Cardiac septum (tissue), 1 donor: ENCODE data around the gene PROK1. TPM values are rescaled to one million over a fixed set of nuclear protein-coding genes. Genes with fewer than 3 reads are reported as not detected.

ENCODE experiments used
- DNase-seq: peaks from one replicate; pipeline ENCODE4 v3.0.0-alpha.2; 2020; ENCODE audit warnings: low spot score
- intact Hi-C: fragments of 100-400 bp; cut with DNase I; formaldehyde crosslinking; loops from one replicate; pipeline ENCODE4 v1.14.0; 2022
- total RNA-seq: library from RNA; stranded (reverse); fragmentation: NEBNext Ultra II Directional; extraction: Animal tissue kit (Norgen Biotek cat#: 25700); gene quantifications from one replicate; pipeline ENCODE4 v1.2.1, GENCODE V29; 2021
- donor health status: DM: no; HTN: no; CAD: no.

The PROK1 gene
- total RNA-seq, 1 donor from 2014 or later = 0.46 TPM

- intact Hi-C loops = loop anchor here (1.0 to 5.0 kb wide), 4 partner anchors 36 to 428 kb away; partner anchors contain the start of gene STRIP1
- no peak for DNase-seq
These were observed 9.6 kb downstream of the PROK1 start for GRCh38 chr1:110460253-110461220.

DNA sequence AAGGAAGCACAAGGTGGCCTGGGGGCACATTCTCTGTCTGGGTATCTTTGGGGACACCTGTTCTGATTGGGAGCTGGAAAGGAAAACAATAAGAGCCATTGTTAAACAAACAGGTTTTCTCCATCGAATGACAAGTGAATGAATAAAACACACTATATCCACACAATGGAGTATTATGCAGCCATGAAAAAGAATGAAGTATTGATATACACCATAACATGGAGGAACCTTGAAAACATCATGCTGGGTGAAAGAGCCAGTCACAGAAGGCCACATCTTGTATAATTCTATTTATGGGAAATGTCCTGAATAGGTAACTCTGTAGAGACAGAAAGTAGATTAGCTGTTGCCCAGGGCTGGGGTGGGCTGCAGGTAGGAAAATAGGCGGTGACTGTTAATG is 11.1 kb downstream of the PROK1 start:
- intact Hi-C loops = loop anchor here (5.0 kb wide), 1 partner anchor 430 kb away; the partner anchor contains the start of gene STRIP1
- no peak for DNase-seq

DNA sequence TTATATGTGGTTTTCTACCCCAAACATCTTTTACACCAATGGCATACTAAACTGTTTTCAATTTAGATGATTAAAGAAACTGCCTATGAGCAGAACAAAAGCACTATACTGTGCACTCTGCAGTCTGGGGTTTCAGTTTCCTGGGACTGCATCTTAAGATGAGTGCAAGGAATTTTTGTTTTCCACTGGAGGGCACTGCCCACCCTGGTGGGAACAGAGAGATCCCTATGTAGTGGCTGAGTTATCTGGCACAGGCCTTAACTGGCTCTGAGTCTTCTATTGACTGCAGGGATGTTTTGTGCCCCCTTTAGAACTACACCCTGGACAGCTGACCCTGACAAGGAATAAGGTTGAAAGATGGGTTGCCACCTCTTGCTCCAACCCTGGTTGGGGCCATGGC is 12.0 kb downstream of the PROK1 start:
- DNase-seq = no peak
- intact Hi-C loops = loop anchor here (5.0 kb wide), 1 partner anchor 431 kb away; the partner anchor contains the start of gene STRIP1

GRCh38 chr1:110463725-110464124 is 12.8 kb downstream of the PROK1 start:
- intact Hi-C loops = loop anchor here (5.0 kb wide), 1 partner anchor 431 kb away; the partner anchor contains the start of gene STRIP1
- no peak for DNase-seq

GRCh38 chr1:110464340-110464739 is 13.4 kb downstream of the PROK1 start:
- intact Hi-C loops = loop anchor here (5.0 kb wide), 1 partner anchor 432 kb away; the partner anchor contains the start of gene STRIP1
- no peak for DNase-seq

DNA sequence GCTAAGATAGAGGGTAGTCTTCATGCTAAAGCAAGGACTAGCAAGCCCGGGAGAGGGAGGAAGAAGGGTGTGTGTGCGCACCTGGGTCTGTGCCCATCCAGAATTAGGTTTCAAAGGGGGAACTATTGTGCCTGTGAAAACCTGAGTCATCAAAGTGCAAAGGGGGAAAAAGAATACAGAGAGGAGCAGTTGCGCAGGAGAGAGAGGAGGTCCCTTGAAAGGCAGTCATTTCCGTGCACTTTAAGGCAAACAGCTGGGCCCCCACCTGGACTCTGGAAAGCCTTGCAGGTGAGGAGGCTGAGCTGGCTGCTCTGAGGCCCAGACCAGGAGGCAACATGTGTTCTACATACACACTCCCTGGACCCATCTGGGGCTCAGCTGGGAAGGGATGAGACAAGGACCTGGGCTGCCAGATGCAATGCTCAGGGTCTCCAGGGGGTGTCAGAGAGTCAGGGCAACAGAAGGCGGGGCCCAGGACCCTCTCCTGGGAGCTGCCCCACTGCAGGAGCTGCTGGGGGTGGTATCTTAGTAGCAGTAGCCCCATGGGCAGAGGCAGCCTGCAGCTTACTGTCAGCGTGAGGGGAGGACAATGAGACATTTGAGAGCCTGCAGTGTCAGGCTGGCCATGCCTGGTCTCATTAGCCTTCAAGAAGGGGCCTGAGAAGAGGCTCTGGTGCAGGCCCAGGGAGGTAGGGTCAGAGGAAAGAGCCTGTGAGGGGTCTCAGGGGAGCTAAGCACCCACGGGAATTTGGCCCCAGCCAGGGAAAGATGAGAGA is 14.3 kb downstream of the PROK1 start:
- intact Hi-C loops = no loop called here
- DNase-seq = no peak

DNA sequence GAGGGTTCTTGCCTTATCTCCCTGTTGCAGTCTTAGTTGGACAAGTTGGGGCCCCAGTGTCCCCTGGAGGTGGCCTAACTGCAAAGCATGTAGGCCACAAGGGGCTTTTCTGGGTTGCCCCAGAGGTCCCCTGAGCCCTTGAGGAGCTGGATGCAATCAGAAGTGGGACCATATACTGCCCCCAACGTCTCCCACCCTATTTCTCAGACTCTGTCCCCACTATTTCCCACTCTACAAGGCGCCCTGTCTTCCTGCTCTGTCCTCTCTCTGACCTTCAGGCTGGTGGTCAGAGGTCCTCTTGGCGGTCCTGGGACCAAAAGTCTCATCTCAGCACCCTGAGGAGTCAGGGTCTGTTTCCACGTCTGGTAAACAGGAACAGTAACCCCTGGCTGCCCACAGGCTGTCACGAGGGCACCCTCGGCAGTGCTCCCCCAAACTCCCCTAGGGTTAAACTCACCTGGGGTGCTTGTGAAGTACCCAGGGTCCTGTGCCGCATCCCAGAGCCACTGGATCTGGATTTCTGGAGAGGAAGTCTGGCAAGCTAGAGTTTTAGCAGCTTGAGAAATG is 14.9 kb downstream of the PROK1 start:
- intact Hi-C loops = no loop called here
- no peak for DNase-seq

DNA sequence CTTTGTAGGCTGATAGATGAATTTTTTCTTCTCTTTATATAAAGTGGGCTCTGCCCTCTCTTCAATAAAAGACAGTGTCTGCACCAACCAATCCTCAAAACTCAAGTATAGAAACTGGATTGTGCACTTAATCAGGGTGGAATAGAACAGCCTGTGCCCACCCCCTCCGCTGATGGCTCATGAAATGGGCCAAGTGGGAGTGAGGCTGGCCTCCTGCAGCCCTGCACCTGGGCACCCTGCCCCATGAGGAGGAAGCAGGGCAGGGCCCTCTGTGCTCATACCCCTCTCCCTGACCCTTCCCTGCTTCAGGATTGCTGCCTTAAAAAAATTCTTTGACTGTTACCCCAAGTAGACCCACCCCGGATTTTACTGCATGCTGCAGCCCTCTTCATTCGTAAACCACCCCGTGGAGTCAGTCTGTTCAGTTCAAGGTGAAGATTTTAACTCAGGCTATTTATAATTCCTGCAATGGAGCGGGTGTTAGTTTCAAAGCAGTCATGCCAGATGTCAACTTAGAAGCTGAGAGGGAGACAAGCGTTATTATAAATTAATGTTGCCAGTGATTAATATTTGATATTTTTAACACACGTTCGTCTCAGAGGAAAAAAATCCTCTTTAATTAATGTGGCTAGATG is 15.8 kb downstream of the PROK1 start:
- intact Hi-C loops = no loop called here
- DNase-seq = no peak

DNA sequence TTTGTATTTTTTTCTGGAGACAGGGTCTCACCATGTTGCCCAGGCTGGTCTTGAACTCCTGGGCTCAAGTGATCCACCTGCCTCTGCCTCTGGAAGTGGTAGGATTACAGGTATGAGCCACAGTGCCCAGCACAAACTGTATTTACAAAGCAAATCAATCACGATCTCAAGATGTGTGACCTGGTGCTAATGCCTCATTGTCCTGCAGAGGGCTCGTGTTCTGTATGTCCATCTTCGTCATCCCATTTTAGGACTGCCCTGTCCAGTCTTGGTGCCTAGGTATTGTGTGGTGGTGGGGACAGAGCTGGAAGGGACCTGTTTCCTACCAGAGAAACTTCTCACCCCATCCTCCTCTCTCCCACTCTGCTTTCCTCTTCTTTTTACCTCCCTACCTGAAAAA is 20.2 kb downstream of the PROK1 start:
- intact Hi-C loops = no loop called here
- peak; percentile 12 for DNase-seq

DNA sequence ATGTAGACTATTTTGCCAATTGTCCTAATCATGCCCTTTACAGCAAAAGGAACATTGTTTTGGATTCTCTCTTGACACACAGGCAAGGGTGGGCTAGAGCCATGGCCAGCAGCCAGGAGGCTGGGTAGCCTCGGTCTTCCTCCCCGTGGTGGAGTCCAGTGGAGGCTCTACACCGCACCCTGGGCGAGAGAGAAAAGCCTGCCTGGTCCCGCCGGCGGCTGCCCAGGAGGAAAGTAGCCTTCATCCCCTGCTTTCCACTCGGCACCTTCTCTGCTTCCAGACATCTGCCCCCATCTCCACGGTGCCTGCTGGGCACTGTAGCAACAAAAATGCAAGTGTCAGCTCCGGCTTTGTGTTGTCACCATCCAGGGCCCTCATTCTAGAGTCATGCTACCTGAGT is 21.6 kb downstream of the PROK1 start:
- DNase-seq = no peak
- intact Hi-C loops = no loop called here

DNA sequence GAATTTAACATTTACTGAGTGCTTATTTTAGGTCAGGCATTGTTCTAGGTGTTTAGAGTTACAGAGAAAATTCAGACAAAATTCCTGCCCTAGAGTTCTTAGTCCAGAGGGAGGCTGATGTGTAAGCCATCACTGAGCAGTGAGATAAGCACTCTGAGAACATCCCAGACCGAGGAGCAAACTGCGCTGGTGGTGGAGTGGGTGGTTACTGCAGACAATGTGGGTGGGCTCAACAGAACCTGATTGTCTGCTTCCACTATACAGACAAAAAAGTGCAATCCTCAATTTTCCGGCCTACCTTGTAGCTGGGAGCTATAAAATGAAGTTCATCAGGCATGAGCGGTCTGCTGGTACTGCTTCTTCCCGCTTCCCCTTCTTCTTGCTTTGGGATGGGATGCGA is 23.5 kb downstream of the PROK1 start:
- no peak for DNase-seq
- intact Hi-C loops = no loop called here

DNA sequence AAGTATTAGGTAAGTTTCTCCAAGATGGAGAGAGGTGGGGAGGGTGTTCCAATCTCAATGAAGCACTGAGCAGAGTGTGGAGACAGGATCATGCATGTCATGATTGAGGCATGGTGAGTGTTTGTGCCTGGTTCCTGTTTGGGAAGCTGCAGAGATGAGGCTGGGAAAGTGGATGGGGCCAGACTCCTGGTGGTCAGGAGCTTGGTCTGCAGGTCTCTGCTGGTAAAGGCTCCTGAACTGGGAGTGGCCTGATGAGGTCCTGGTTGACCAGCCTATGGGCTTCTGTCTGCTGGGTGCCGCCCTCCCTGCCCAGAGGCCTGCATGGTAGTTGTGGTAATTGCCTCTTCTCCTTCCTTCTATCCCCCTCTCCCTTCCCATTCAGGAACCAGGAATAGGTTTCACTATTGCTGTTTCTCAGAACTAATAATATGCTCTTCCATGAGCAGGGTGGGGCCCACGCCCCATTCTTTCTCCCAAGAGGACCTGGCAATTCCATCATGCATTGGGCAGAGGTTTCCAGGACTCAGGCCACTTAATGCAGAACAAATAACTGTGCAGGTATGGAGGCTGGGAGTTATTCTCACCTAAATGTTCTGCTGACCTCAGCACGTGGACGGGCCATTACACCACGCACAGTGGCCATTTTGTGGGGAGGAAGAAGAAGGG is 24.5 kb downstream of the PROK1 start:
- intact Hi-C loops = no loop called here
- no peak for DNase-seq

DNA sequence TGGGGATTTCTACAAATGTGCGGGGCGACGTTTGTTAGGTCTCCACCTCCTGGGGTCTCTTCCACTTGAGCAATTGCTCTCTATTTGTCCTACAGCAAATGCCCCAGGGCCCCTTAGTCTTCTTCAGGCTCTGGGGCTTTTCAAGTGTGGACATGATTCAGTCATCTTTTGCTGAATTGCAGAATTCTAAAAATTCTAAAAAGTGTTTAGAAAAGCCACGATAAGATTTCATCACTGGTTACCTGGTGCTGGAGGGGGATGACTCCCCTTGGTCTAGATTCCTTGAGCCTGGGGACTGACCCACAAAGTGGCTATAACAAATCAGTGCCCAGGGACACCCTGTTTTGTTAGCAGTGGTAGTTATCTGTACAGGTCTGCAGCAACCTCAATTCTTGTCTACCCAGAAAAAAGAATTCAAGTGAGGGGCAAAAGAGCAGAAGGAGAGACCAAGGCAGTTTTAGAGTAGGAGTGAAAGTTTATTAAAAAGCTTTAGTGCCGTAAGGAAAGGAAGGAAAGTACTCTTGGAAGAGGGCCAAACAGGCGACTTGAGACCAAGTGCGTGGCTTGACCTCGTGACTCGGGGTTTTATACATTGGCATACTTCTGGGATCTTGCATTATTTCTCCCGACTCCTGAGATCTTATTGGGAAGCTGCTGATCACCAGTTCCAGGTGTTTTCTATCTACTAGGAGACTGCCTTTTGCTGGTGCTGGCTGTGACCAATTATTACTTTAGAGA is 25.2 kb downstream of the PROK1 start:
- intact Hi-C loops = no loop called here
- DNase-seq = no peak

- no peak for DNase-seq
- intact Hi-C loops = no loop called here
These were observed 26.1 kb downstream of the PROK1 start for GRCh38 chr1:110477041-110477440.

DNA sequence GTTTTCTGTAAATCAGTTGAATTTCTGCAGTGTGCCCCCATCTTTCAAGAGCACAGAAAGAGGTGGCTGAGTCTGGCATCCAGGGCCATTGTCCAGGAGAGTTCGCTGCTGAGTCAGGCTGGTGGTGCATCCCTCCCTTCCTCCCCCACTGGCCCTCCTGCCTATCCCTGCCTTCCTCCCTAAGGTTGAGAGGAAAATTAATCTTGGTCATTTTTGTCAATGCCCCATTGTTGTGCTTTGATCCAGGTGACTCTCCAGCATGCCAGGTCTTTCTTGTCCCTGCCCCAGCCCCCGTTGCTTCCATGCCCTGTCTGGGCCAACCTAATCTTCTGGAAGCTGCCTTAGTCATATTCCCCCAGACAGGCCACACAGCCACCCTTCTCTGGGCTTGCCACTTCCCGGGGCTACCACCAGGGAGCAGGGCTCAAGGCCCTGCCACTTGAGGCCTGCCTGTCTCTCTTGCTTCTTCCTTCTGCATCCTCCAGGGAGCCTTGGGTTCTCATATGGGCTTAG is 26.6 kb downstream of the PROK1 start:
- no peak for DNase-seq
- intact Hi-C loops = no loop called here

DNA sequence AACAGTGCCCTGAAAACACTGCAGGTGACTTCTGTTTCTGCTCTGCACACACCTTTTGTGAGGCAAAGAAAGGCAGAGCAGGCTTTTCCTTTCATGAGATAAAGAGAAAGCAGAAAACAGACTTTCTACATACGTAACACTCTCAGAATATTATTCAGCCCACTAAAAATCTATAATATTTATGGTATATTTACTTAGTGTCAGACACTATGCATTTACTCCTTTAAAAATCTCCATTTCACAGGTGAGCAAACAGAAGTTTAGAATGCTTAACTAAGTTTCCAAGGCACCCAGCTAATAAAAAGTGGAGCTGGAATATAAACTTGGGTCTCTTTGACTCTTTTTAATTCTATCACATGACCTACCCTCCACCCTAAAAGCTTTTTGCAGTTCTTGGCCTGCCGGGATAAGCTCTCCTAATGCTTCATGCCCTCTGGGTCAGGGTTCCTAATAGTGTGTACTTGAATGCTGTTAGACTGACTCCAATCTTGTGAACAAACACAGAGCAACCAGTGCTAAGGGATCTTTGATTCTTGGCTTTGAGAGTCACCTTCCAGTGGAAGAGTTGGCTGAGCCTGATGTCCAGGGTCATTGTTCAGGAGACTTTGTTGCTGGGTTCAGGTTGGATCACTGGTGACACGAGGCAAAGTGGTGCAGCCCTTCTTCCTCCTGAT is 27.2 kb downstream of the PROK1 start:
- DNase-seq = no peak
- intact Hi-C loops = no loop called here

DNA sequence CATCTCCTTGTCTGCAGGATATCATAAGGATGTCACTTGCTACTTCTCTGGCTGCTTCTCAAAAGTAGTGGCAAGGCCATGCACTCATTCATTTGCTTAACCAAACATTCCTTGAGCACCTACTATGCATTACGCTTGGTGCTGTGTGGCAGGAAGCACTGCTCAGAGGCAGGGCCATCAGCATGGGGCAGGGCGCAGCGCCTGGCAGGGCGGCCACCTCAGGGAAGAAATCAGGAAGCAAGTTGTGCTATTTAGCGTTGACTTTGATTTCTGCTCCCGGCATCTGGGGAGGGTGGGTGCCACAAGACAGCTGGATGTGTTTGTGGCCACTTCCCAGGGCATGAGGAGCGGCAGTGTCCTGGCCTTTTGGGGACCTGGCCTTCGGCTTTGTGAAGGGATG is 27.9 kb downstream of the PROK1 start:
- no peak for DNase-seq
- intact Hi-C loops = no loop called here
